Memory B cell (primary cell): Measurements from ENCODE around the gene ARFIP2.

Experiments used
- ATAC-seq: fragments of 150-1000 bp; cut with Tn5 transposase; 2 replicates; pipeline ENCODE4 v1.10.0; 2021; ENCODE audit warnings: low read depth, mild to moderate bottlenecking, moderate library complexity
- DNase-seq, 2 donors: peaks; one replicate each; pipeline ENCODE4 v3.0.0; 2022; ENCODE audit warnings: low spot score in 2 of 2
- H3K27ac Mint-ChIP-seq: one replicate; pipeline ENCODE4 v1.8.0; 2022; ENCODE audit warnings: mild to moderate bottlenecking, moderate library complexity, mixed read lengths
- H3K27me3 Mint-ChIP-seq: one replicate; pipeline ENCODE4 v1.8.0; 2022; ENCODE audit warnings: mixed read lengths
- H3K36me3 Mint-ChIP-seq: one replicate; pipeline ENCODE4 v1.8.0; 2022; ENCODE audit warnings: mild to moderate bottlenecking, mixed read lengths
- H3K4me1 Mint-ChIP-seq: one replicate; pipeline ENCODE4 v1.8.0; 2022; ENCODE audit warnings: mixed read lengths
- H3K4me3 Mint-ChIP-seq: one replicate; pipeline ENCODE4 v1.8.0; 2022; ENCODE audit warnings: mild to moderate bottlenecking, moderate library complexity, mixed read lengths
- H3K9me3 Mint-ChIP-seq: one replicate; pipeline ENCODE4 v1.8.0; 2022; ENCODE audit warnings: mixed read lengths

ARFIP2 gene

GRCh38 chr11:6474413-6474792, 6.7 kb downstream of the ARFIP2 start:
- DNase-seq (no peak), ATAC-seq (no peak)
- H3K9me3 Mint-ChIP-seq, result no peaks in the 10 kb centered on the region
- H3K27me3 Mint-ChIP-seq, result no peaks in the 10 kb centered on the region
- no peak overlapping the region for H3K27ac Mint-ChIP-seq
- H3K4me1 Mint-ChIP-seq, result peaks cover 6% of the 10 kb centered on the region
- H3K36me3 Mint-ChIP-seq, result peaks cover 5% of the 10 kb centered on the region
- H3K4me3 Mint-ChIP-seq, result peak overlapping the region; percentile 86

- H3K27ac Mint-ChIP-seq, result peak within 1 kb of the TSS; percentile 83
Observed at GRCh38 chr11:6473451-6474412, 7.4 kb downstream of the ARFIP2 start, which contains the start of gene TRIM3. TRIM3 (minus strand) TSS chr11:6473941; CDS start chr11:6465695, 8,246 bp downstream.

GRCh38 chr11:6472934-6473333, 8.2 kb downstream of the ARFIP2 start:
- Mint-ChIP-seq H3K27ac (peak overlapping the region; percentile 83), H3K4me3 (peak overlapping the region; percentile 89), H3K36me3 (peaks cover 3% of the 10 kb centered on the region), H3K9me3 (no peaks in the 10 kb centered on the region), H3K4me1 (peaks cover 6% of the 10 kb centered on the region), H3K27me3 (no peaks in the 10 kb centered on the region)
- ATAC-seq (no peak), DNase-seq (no peak)

More at GRCh38 chr11:6473451-6474412, 7.4 kb downstream of the ARFIP2 start, which contains the start of gene TRIM3:
- Mint-ChIP-seq H3K4me1 (peaks cover 6% of the 10 kb centered on the region), H3K4me3 (peak within 1 kb of the TSS; percentile 89), H3K27me3 (no peaks in the 10 kb centered on the region), H3K9me3 (no peaks in the 10 kb centered on the region), H3K36me3 (peaks cover 5% of the 10 kb centered on the region)
- DNase-seq (peak; percentile 42 to 50), ATAC-seq (peak; percentile 83)

DNA sequence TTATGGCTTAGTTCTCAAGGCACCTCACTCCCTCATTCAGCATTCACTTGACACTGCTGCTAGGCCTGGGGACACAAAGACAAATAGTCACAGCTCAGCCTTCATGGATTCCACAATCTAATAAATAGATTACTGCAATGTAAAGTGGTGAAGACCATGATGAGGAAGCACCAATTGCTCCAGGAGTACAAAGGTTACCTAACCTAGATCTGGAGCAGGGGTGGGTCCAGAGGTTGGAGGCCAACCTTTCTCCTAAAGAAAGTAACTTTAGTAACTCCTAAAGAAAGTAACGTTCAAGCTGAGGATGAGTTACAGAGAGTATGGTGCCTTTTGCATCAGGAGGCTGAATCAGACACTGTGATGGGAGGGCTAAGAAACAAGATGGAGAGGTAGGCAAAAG, 11.5 kb downstream of the ARFIP2 start:
- H3K36me3 Mint-ChIP-seq, result peaks cover 10% of the 10 kb centered on the region
- no peak overlapping the region for H3K27ac Mint-ChIP-seq
- no peak for ATAC-seq
- H3K4me1 Mint-ChIP-seq, result peaks cover 8% of the 10 kb centered on the region
- DNase-seq, result no peak
- no peak overlapping the region for H3K4me3 Mint-ChIP-seq
- peaks cover 3% of the 10 kb centered on the region for H3K27me3 Mint-ChIP-seq
- no peaks in the 10 kb centered on the region for H3K9me3 Mint-ChIP-seq

DNA sequence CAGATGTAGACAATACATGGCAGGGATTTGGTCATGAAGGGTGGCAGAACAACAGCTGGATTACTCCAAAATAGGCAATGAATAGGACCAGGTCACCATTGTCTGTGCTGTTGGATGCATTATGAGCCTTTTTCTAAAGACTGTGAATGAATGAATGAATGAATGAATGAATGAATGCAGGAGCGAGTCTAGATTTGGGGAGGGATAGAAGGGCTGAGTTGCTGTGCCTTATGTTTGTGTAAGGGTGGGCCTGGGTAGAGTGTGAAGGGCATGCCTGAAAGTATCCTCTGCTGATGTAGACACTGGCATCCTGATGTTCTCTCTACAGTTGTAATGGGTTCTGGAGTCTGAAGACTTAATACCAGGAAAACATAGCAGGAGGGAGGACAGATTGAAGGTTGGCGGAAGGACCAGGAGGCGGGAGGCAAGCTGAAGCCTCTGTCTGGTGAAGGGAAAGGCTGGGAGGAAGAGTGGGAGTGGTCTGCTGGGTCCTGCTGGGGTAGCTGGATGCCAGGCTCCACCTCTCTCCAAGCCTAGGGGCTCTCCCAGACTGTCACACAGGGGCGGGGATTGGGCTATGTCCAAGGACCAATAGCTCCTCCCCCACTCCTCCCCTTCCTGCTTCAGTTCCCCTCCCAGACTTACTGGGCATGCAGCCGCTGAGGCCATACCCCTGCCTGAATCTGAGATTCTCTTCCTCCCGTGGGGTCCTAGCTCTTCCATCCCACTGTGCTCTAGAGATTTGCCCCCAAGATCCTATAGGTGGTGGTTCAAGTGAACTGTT, 12.2 kb downstream of the ARFIP2 start:
- DNase-seq (no peak), ATAC-seq (no peak)
- peaks cover 3% of the 10 kb centered on the region for H3K27me3 Mint-ChIP-seq
- H3K36me3 Mint-ChIP-seq, result peaks cover 12% of the 10 kb centered on the region
- H3K27ac Mint-ChIP-seq, result no peak overlapping the region
- H3K9me3 Mint-ChIP-seq, result no peaks in the 10 kb centered on the region
- peaks cover 8% of the 10 kb centered on the region for H3K4me1 Mint-ChIP-seq
- no peak overlapping the region for H3K4me3 Mint-ChIP-seq

- no peaks in the 10 kb centered on the region for H3K27me3 Mint-ChIP-seq
Observed at GRCh38 chr11:6459099-6459450, 22.1 kb downstream of the ARFIP2 start.

DNA sequence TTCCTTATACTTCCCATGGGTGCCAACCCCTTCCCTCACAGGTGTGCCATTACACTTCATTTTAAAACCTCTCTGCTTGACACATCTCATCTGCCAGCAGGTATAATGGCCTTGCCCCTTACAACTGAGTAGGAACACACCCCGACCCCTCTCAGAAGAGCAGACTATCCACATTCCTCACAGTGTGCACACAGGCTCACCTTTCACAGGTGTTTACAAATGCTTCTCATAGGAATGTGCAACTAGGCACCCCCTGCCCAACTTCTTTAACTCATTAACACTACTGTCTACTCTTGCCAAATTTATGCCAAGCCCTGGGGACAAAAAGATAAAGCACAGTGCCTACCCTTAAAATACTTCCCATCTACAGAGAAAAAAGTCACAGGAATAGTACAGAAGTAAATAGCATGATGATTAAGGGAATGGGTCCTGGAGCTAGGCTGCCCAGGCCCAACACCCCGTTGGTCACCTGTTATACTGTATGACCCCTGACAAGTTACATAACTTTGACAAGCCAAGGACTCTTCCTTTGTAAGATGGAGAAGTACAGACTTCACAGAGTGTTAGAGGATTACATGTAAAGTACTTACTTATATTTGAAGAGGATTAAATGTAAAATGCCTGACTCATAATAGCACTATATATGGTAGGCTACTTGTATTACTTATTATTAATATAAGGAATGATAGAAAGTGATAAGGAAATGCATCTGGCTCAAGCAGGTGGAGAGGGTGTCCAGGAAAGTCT, 22.6 kb downstream of the ARFIP2 start:
- Mint-ChIP-seq H3K27ac (no peak overlapping the region), H3K4me3 (no peak overlapping the region), H3K4me1 (no peaks in the 10 kb centered on the region), H3K9me3 (no peaks in the 10 kb centered on the region), H3K27me3 (no peaks in the 10 kb centered on the region), H3K36me3 (peaks cover 18% of the 10 kb centered on the region)
- DNase-seq (no peak), ATAC-seq (no peak)

More at GRCh38 chr11:6459099-6459450, 22.1 kb downstream of the ARFIP2 start:
- Mint-ChIP-seq H3K4me1 (no peaks in the 10 kb centered on the region), H3K27ac (no peak overlapping the region), H3K9me3 (no peaks in the 10 kb centered on the region), H3K36me3 (peaks cover 22% of the 10 kb centered on the region), H3K4me3 (no peak overlapping the region)
- DNase-seq, result no peak
- ATAC-seq, result no peak

GRCh38 chr11:6457581-6458320, 23.4 kb downstream of the ARFIP2 start:
- no peak overlapping the region for H3K4me3 Mint-ChIP-seq
- H3K4me1 Mint-ChIP-seq, result no peaks in the 10 kb centered on the region
- no peak for DNase-seq
- H3K27ac Mint-ChIP-seq, result no peak overlapping the region
- H3K9me3 Mint-ChIP-seq, result no peaks in the 10 kb centered on the region
- H3K27me3 Mint-ChIP-seq, result no peaks in the 10 kb centered on the region
- ATAC-seq, result no peak
- H3K36me3 Mint-ChIP-seq, result peaks cover 15% of the 10 kb centered on the region

DNA sequence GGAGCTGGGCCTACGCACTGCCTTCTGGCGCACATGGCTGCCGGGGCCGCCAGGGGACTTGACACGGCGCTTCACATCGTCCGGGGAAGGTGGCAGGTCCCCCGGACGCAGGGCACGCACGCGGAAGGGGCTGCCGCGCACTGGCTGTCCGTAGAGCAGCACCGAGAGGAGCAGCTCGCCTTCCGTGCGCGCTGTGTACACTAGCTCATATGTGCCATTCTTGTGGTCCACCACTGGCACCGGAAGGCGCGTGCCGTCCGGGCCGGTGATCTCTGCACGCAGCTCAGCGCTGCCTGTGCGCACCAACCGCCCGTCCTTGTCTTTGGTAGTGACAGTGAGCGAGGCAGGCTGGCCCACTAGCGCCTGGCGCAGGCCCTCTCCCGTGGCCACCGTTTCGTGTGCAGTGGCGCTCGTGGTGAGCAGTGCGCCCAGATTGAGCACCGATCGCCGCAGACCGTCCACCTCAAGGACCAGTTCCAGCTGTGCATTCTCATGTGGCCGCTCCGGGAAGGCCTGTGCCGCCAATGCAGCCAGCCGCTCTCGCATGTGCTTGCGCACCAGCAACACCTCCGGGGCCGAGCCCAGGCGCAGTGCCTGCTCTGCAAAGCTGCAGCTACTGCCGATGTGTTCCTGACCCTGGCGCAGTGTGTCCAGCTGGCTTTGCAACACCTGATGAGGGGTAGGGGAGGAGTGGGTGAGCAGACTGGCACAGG, 24.6 kb downstream of the ARFIP2 start:
- no peak overlapping the region for H3K4me3 Mint-ChIP-seq
- no peaks in the 10 kb centered on the region for H3K4me1 Mint-ChIP-seq
- ATAC-seq, result no peak
- peaks cover 14% of the 10 kb centered on the region for H3K36me3 Mint-ChIP-seq
- no peaks in the 10 kb centered on the region for H3K27me3 Mint-ChIP-seq
- H3K27ac Mint-ChIP-seq, result no peak overlapping the region
- no peaks in the 10 kb centered on the region for H3K9me3 Mint-ChIP-seq
- DNase-seq, result no peak

DNA sequence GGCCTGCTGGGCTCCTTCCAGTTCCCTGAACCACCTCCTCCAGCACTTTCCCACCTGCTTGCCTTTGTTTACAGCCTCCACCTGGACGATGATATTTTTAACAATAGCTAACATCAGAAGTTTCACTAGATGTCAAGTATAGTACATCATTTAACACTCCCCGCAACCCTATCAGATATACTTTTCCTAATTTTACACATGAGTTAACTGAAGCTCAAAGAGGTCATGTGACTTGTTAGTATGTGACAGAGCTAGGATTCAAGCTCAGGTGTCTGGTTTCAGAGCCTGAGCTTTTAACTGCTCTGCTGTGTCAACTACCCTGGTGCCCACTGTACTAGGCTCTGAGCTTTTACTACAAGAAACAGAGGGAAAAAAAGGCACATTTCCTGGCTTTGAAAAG, 26.1 kb downstream of the ARFIP2 start:
- peak overlapping the region; percentile 28 for H3K27ac Mint-ChIP-seq
- ATAC-seq (no peak), DNase-seq (no peak)
- H3K4me3 Mint-ChIP-seq, result no peak overlapping the region
- no peaks in the 10 kb centered on the region for H3K4me1 Mint-ChIP-seq
- H3K36me3 Mint-ChIP-seq, result peaks cover 9% of the 10 kb centered on the region
- H3K9me3 Mint-ChIP-seq, result no peaks in the 10 kb centered on the region
- no peaks in the 10 kb centered on the region for H3K27me3 Mint-ChIP-seq

- no peak overlapping the region for H3K27ac Mint-ChIP-seq
- H3K27me3 Mint-ChIP-seq, result no peaks in the 10 kb centered on the region
- H3K4me3 Mint-ChIP-seq, result no peak overlapping the region
- H3K36me3 Mint-ChIP-seq, result peaks cover 9% of the 10 kb centered on the region
- no peaks in the 10 kb centered on the region for H3K9me3 Mint-ChIP-seq
- DNase-seq (no peak), ATAC-seq (no peak)
- H3K4me1 Mint-ChIP-seq, result no peaks in the 10 kb centered on the region
Observed at GRCh38 chr11:6453152-6453551, 28.0 kb downstream of the ARFIP2 start.

DNA sequence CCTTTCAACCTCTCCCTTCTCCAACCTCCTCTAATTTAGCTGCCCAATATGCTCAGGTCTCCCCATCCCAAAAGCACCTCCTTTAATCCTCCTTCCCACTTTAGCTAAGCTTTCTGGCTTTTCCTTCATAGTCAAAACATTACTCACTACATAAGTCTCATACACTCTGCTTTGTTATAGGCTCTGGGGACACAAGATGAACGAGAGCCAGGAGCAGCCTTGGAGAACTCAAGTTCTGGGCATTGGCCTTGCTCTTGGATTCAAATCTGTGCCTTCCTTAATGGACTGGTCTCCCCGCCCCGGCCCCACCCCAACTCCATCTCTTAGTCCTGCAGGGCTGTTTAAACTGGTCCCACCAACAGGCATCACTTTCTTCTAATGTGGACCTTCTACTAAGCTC, 28.9 kb downstream of the ARFIP2 start:
- Mint-ChIP-seq H3K27ac (no peak overlapping the region), H3K27me3 (no peaks in the 10 kb centered on the region), H3K4me3 (no peak overlapping the region), H3K9me3 (no peaks in the 10 kb centered on the region), H3K36me3 (peaks cover 9% of the 10 kb centered on the region), H3K4me1 (no peaks in the 10 kb centered on the region)
- DNase-seq (no peak), ATAC-seq (no peak)

- DNase-seq, result no peak
- no peak for ATAC-seq
- no peak overlapping the region for H3K4me3 Mint-ChIP-seq
- H3K9me3 Mint-ChIP-seq, result no peaks in the 10 kb centered on the region
- H3K36me3 Mint-ChIP-seq, result peaks cover 5% of the 10 kb centered on the region
- peaks cover 3% of the 10 kb centered on the region for H3K27me3 Mint-ChIP-seq
- H3K4me1 Mint-ChIP-seq, result no peaks in the 10 kb centered on the region
- no peak overlapping the region for H3K27ac Mint-ChIP-seq
Observed at GRCh38 chr11:6448574-6448973, 32.6 kb downstream of the ARFIP2 start.
